Neural cell (in vitro differentiated cells): ENCODE results near the gene TPRG1. TPM values are rescaled to one million over a fixed set of nuclear protein-coding genes. Genes with fewer than 3 reads are reported as not detected.
A peak's percentile ranks its signal among the peaks of the same experiment; 100 is the strongest.

ENCODE experiments used
- H2AFZ ChIP-seq: fragments of 200-600, 300-800 bp; sonication (generic), shearing (Covaris generic); 2 replicates; pipeline ENCODE4 v1.6.0; 2014; ENCODE audit warnings: low read depth, mild to moderate bottlenecking, antibody characterized with exemption, low read length, moderate library complexity
- H3F3A ChIP-seq: fragments of 200-600 bp; shearing (Covaris generic); 2 replicates; pipeline ENCODE4 v1.6.1; 2016; ENCODE audit warnings: mild to moderate bottlenecking, moderate library complexity, mixed read lengths, antibody characterized with exemption, low read length; ENCODE audit not compliant: insufficient read depth, poor library complexity, severe bottlenecking
- H3K27ac ChIP-seq: fragments of 200-600, 300-800 bp; sonication (generic), shearing (Covaris generic); 2 replicates; pipeline ENCODE4 v1.5.1; 2014; ENCODE audit warnings: mild to moderate bottlenecking, low read length, moderate library complexity
- H3K27me3 ChIP-seq: fragments of 300-800, 200-600 bp; sonication (generic), shearing (Covaris generic); 2 replicates; pipeline ENCODE4 v1.6.0; 2014; ENCODE audit warnings: mild to moderate bottlenecking, low read depth, low read length, moderate library complexity; ENCODE audit not compliant: insufficient read depth
- H3K36me3 ChIP-seq: fragments of 300-800, 200-600 bp; sonication (generic), shearing (Covaris generic); 2 replicates; pipeline ENCODE4 v1.5.1; 2014; ENCODE audit warnings: mild to moderate bottlenecking, antibody characterized with exemption, low read length, moderate library complexity; ENCODE audit not compliant: insufficient read depth
- H3K4me2 ChIP-seq: fragments of 300-800, 200-600 bp; sonication (generic), shearing (Covaris generic); 2 replicates; pipeline ENCODE4 v1.6.0; 2014; ENCODE audit warnings: mild to moderate bottlenecking, low read length
- H3K4me3 ChIP-seq: fragments of 300-800, 200-600 bp; sonication (generic), shearing (Covaris generic); 2 replicates; pipeline ENCODE4 v1.5.1; 2014; ENCODE audit warnings: mild to moderate bottlenecking, low read length, moderate library complexity
- H3K79me2 ChIP-seq: fragments of 200-600 bp; shearing (Covaris generic); replicated peaks from 2 replicates; pipeline ENCODE4 v1.6.0; 2014; ENCODE audit warnings: mild to moderate bottlenecking, low read length, moderate library complexity; ENCODE audit not compliant: insufficient read depth
- H3K9ac ChIP-seq: fragments of 300-800, 200-600 bp; sonication (generic), shearing (Covaris generic); 2 replicates; pipeline ENCODE4 v1.6.1; 2016; ENCODE audit warnings: mild to moderate bottlenecking, low read length, mixed read lengths
- H3K9me2 ChIP-seq: fragments of 200-600 bp; shearing (Covaris generic); 2 replicates; pipeline ENCODE4 v1.6.1; 2016; ENCODE audit warnings: mild to moderate bottlenecking, low read length, mixed read lengths; ENCODE audit not compliant: insufficient read depth
- H3K9me3 ChIP-seq: fragments of 200-600, 300-800 bp; sonication (generic), shearing (Covaris generic); 2 replicates; pipeline ENCODE4 v1.6.1; 2016; ENCODE audit warnings: mild to moderate bottlenecking, mixed run types, low read length, moderate library complexity, mixed read lengths
- H4K20me1 ChIP-seq: fragments of 200-600 bp; shearing (Covaris generic); 2 replicates; pipeline ENCODE4 v1.6.1; 2016; ENCODE audit warnings: mild to moderate bottlenecking, mixed run types; ENCODE audit not compliant: insufficient read depth
- EP300 ChIP-seq: fragments of 450-650 bp; conservative IDR thresholded peaks from 2 replicates; pipeline ENCODE4 v1.6.1; 2014; ENCODE audit warnings: antibody characterized with exemption, mild to moderate bottlenecking, moderate library complexity; ENCODE audit not compliant: poor library complexity, severe bottlenecking
- EZH2 ChIP-seq: fragments of 200-600, 300-800 bp; shearing (Covaris generic), sonication (generic); IDR thresholded peaks from 2 replicates; pipeline ENCODE4 v1.6.1; 2014; ENCODE audit warnings: antibody characterized with exemption, low read length, borderline replicate concordance, mild to moderate bottlenecking; ENCODE audit not compliant: insufficient read depth, poor library complexity, severe bottlenecking
- MXI1 ChIP-seq: fragments of 450-650 bp; conservative IDR thresholded peaks from 2 replicates; pipeline ENCODE4 v1.6.1; 2014; ENCODE audit warnings: antibody characterized with exemption, mild to moderate bottlenecking; ENCODE audit not compliant: poor library complexity, severe bottlenecking
- POLR2AphosphoS5 ChIP-seq: IDR thresholded peaks from 2 replicates; pipeline ENCODE4 v1.6.1; 2012
- RAD21 ChIP-seq: fragments of 450-650 bp; conservative IDR thresholded peaks from 2 replicates; pipeline ENCODE4 v1.6.1; 2014; ENCODE audit warnings: antibody characterized with exemption, mild to moderate bottlenecking, moderate library complexity
- SMC3 ChIP-seq: fragments of 450-650 bp; conservative IDR thresholded peaks from 2 replicates; pipeline ENCODE4 v1.6.1; 2014; ENCODE audit warnings: antibody characterized with exemption, mild to moderate bottlenecking, moderate library complexity; ENCODE audit not compliant: poor library complexity
- TAF1 ChIP-seq: IDR thresholded peaks from 2 replicates; pipeline ENCODE4 v1.6.1; 2012; ENCODE audit warnings: low read depth
- polyA plus RNA-seq: library from polyadenylated mRNA; depleted of rRNA; stranded (reverse); fragments of >200 nt; gene quantifications from 2 replicates; pipeline ENCODE4 v1.2.3, GENCODE V29; 2014
- TF ChIP-seq, protein P1 (sequence below): fragments of 450-650 bp; IDR thresholded peaks from 2 replicates; pipeline ENCODE4 v1.5.1; 2014; ENCODE audit warnings: antibody characterized with exemption, mild to moderate bottlenecking, moderate library complexity; ENCODE audit not compliant: poor library complexity, severe bottlenecking
- TF ChIP-seq, protein P2 (sequence below): IDR thresholded peaks from 2 replicates; pipeline ENCODE4 v1.6.1; 2012; ENCODE audit warnings: borderline replicate concordance

Gene TPRG1
- polyA plus RNA-seq, 1 donor from 2014 or later = 0.17 TPM

DNA sequence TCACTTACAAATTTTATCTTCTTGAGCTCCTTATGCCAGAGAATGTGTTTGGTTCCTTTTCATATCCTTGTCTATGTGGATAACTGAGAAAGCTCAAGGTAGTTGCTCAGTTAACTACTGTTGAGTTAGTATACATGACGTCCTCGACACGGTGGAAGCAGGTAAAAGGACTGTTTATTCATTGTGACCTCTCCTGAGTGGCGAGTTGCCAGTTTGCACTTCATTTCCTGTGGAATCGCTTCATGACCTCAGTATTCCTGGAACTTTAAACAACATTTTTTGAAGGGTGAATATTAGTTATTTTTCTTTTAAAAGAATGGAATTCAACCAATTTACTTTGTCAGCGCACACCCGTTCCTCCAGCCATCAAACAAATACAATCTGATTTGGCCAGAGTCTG, 1.2 kb upstream of the TPRG1 start:
- H2AFZ ChIP-seq = no peak overlapping the region
- H3K9me3 ChIP-seq = no peaks in the 10 kb centered on the region
- H4K20me1 ChIP-seq = no peaks in the 10 kb centered on the region
- no peaks in the 10 kb centered on the region for H3K79me2 ChIP-seq
- no peaks in the 10 kb centered on the region for H3K36me3 ChIP-seq
- H3K27me3 ChIP-seq = no peaks in the 10 kb centered on the region
- H3K9ac ChIP-seq = no peak overlapping the region
- no peaks in the 10 kb centered on the region for H3F3A ChIP-seq
- no peaks in the 10 kb centered on the region for H3K9me2 ChIP-seq
- H3K4me3 ChIP-seq = no peak overlapping the region
- TF ChIP-seq, protein P1, sequence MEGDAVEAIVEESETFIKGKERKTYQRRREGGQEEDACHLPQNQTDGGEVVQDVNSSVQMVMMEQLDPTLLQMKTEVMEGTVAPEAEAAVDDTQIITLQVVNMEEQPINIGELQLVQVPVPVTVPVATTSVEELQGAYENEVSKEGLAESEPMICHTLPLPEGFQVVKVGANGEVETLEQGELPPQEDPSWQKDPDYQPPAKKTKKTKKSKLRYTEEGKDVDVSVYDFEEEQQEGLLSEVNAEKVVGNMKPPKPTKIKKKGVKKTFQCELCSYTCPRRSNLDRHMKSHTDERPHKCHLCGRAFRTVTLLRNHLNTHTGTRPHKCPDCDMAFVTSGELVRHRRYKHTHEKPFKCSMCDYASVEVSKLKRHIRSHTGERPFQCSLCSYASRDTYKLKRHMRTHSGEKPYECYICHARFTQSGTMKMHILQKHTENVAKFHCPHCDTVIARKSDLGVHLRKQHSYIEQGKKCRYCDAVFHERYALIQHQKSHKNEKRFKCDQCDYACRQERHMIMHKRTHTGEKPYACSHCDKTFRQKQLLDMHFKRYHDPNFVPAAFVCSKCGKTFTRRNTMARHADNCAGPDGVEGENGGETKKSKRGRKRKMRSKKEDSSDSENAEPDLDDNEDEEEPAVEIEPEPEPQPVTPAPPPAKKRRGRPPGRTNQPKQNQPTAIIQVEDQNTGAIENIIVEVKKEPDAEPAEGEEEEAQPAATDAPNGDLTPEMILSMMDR = no peak
- TF ChIP-seq, protein P2, sequence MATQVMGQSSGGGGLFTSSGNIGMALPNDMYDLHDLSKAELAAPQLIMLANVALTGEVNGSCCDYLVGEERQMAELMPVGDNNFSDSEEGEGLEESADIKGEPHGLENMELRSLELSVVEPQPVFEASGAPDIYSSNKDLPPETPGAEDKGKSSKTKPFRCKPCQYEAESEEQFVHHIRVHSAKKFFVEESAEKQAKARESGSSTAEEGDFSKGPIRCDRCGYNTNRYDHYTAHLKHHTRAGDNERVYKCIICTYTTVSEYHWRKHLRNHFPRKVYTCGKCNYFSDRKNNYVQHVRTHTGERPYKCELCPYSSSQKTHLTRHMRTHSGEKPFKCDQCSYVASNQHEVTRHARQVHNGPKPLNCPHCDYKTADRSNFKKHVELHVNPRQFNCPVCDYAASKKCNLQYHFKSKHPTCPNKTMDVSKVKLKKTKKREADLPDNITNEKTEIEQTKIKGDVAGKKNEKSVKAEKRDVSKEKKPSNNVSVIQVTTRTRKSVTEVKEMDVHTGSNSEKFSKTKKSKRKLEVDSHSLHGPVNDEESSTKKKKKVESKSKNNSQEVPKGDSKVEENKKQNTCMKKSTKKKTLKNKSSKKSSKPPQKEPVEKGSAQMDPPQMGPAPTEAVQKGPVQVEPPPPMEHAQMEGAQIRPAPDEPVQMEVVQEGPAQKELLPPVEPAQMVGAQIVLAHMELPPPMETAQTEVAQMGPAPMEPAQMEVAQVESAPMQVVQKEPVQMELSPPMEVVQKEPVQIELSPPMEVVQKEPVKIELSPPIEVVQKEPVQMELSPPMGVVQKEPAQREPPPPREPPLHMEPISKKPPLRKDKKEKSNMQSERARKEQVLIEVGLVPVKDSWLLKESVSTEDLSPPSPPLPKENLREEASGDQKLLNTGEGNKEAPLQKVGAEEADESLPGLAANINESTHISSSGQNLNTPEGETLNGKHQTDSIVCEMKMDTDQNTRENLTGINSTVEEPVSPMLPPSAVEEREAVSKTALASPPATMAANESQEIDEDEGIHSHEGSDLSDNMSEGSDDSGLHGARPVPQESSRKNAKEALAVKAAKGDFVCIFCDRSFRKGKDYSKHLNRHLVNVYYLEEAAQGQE = no peak
- TF ChIP-seq MXI1 (no peak), SMC3 (no peak), RAD21 (no peak), EP300 (no peak), TAF1 (no peak), POLR2AphosphoS5 (no peak), EZH2 (no peak)
- no peak overlapping the region for H3K27ac ChIP-seq
- no peak overlapping the region for H3K4me2 ChIP-seq

DNA sequence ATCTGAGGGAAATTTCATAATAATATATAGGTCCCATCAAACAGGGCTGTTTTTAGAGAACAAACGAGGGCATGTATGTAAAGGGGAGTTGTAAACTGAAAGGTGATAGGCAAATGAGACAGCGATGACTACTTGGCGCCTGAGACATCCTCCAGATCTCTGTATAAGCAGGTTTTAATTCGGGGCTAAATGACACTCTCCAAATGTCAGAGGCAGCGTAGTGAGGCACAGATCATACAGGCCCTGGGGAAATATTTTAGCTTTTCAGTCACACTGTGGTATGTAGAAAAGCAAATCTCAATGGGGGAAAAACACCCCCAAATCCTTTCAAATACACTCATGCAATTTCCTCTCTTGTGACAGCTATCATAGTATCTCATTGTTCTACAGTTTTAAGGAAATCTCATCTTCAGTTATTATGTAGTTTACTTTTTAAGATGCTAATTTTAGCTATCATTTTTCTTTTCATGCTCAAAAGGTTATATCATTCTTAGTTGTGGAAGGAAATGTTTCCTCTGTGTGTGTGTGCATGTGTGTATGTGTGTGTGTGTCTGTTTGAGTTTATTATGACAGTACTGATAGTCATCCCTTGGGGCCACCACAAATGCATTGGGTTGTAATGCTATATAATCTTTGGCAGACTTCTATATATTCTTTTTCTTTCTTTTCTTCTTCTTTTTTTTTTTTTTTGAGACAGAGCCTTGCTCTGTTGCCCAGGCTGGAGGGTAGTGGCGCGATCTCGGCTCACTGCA, 1.1 kb downstream of the TPRG1 start:
- TF ChIP-seq, protein P1 = no peak
- TF ChIP-seq SMC3 (no peak), POLR2AphosphoS5 (peak; percentile 62), MXI1 (no peak), EP300 (peak; percentile 34), TAF1 (no peak), RAD21 (no peak), EZH2 (no peak)
- TF ChIP-seq, protein P2 = no peak
- Histone ChIP-seq H3K27me3 (no peaks in the 10 kb centered on the region), H3K4me3 (no peak overlapping the region), H3K36me3 (no peaks in the 10 kb centered on the region), H4K20me1 (no peaks in the 10 kb centered on the region), H3K9me3 (no peaks in the 10 kb centered on the region), H3K9ac (no peak overlapping the region), H3F3A (no peaks in the 10 kb centered on the region), H3K27ac (no peak overlapping the region), H3K4me2 (no peak overlapping the region), H3K79me2 (no peaks in the 10 kb centered on the region), H2AFZ (no peak overlapping the region), H3K9me2 (no peaks in the 10 kb centered on the region)
